HCT116 (cell line): ENCODE measurements around the gene ERBB4. TPM values are rescaled to one million over a fixed set of nuclear protein-coding genes. Genes with fewer than 3 reads are reported as not detected.

Experiments
- ATAC-seq: fragments of 200-7000 bp; cut with Tn5 transposase; 2 replicates; pipeline ENCODE4 v1.9.1; 2020; ENCODE audit warnings: mild to moderate bottlenecking, moderate library complexity
- BruUV-seq: library from RNA; stranded (reverse); fragments of 400-500 nt; replicated peaks from 2 replicates; lab custom pipeline; 2021; lab: Mats Ljungman, UMichigan
- CTCF ChIA-PET: fragments of 300-600 bp; sonication (Branson Sonifier 250); formaldehyde crosslinking; loops from one replicate; lab custom pipeline; 2021; ENCODE audit warnings: antibody characterized with exemption; lab: Charles Lee
- POLR2A ChIA-PET: fragments of 300-600, 350-600 bp; sonication (Branson Sonifier 250); formaldehyde crosslinking; loops from one replicate; lab custom pipeline; 2021; ENCODE audit warnings: antibody characterized with exemption; lab: Charles Lee
- RAD21 ChIA-PET, 2 experiments: fragments of 300-600 bp; sonication (Branson Sonifier 250); formaldehyde crosslinking; loops; one replicate each; lab custom pipeline; 2023; ENCODE audit warnings: low total read pairs in 2 of 2; ENCODE audit not compliant: uncharacterized antibody in 2 of 2, unreplicated experiment in 2 of 2, low non-redundant PET in 1 of 2; lab: Charles Lee
- DNase-seq: peaks from one replicate; pipeline ENCODE4 v3.0.0-alpha.2; 2010; ENCODE audit warnings: low read depth, low spot score
- H2AFZ ChIP-seq: fragments of 200-600 bp; shearing (Covaris generic), sonication (generic); 2 replicates; pipeline ENCODE4 v1.6.1; 2017; ENCODE audit warnings: low read depth, mixed run types, mixed read lengths, antibody characterized with exemption, low read length; ENCODE audit not compliant: poor library complexity, severe bottlenecking
- H3K27ac ChIP-seq: 2 replicates; pipeline ENCODE4 v1.5.1; 2012; ENCODE audit warnings: low read depth, low read length
- H3K27me3 ChIP-seq: fragments of 200-600 bp; sonication (generic); 2 replicates; pipeline ENCODE4 v1.6.1; 2016; ENCODE audit warnings: mixed run types, low read length, mixed read lengths; ENCODE audit not compliant: insufficient read depth
- H3K36me3 ChIP-seq, 2 experiments: fragments of 200-500 bp in 1 of 2; fragments of 200-600 bp in 1 of 2; sonication (Bioruptor generic) in 1 of 2; sonication (generic) in 1 of 2; 2 replicates each; pipeline versions ENCODE4 v1.5.1 to v1.6.1; 2014 to 2016; ENCODE audit warnings: low read length in 2 of 2, inconsistent platforms in 1 of 2, mixed read lengths in 1 of 2, mixed run types in 1 of 2; ENCODE audit not compliant: insufficient read depth in 2 of 2, control insufficient read depth in 1 of 2
- H3K4me1 ChIP-seq, 2 experiments: fragments of 200-600 bp in 1 of 2; sonication (generic) in 1 of 2; 2 replicates each; pipeline versions ENCODE4 v1.5.1 to v1.6.1; 2012 to 2017; ENCODE audit warnings: low read length in 2 of 2, inconsistent platforms in 1 of 2, mild to moderate bottlenecking in 1 of 2, mixed read lengths in 1 of 2, mixed run types in 1 of 2, moderate library complexity in 1 of 2; ENCODE audit not compliant: insufficient read depth in 2 of 2, control insufficient read depth in 1 of 2
- H3K4me2 ChIP-seq: fragments of 200-600 bp; sonication (generic); 2 replicates; pipeline ENCODE4 v1.6.1; 2017; ENCODE audit warnings: mixed run types, low read length, mixed read lengths
- H3K4me3 ChIP-seq, 2 experiments: fragments of 200-600 bp in 1 of 2; sonication (generic) in 1 of 2; replicated peaks in 1 of 2; 2 replicates each; pipeline ENCODE4 v1.5.1; 2011 to 2016; ENCODE audit warnings: low read length in 2 of 2, control low read depth in 1 of 2, low read depth in 1 of 2, mild to moderate bottlenecking in 1 of 2, mixed read lengths in 1 of 2, mixed run types in 1 of 2
- H3K79me2 ChIP-seq: fragments of 200-600 bp; sonication (generic); 2 replicates; pipeline ENCODE4 v1.6.1; 2017; ENCODE audit warnings: mild to moderate bottlenecking, mixed run types, low read length, moderate library complexity, mixed read lengths; ENCODE audit not compliant: insufficient read depth
- H3K9ac ChIP-seq: fragments of 200-600 bp; sonication (generic); 2 replicates; pipeline ENCODE4 v1.6.1; 2016; ENCODE audit warnings: low read length, mixed read lengths
- H3K9me2 ChIP-seq: fragments of 200-600 bp; sonication (generic), shearing (Covaris generic); 2 replicates; pipeline ENCODE4 v1.6.1; 2017; ENCODE audit warnings: mixed run types, mild to moderate bottlenecking, moderate library complexity; ENCODE audit not compliant: insufficient read depth
- H3K9me3 ChIP-seq, 2 experiments: fragments of 200-500 bp in 1 of 2; fragments of 200-600 bp in 1 of 2; sonication (Bioruptor generic) in 1 of 2; sonication (generic) in 1 of 2; 2 replicates each; pipeline ENCODE4 v1.6.1; 2014 to 2017; ENCODE audit warnings: low read length in 2 of 2, mixed read lengths in 2 of 2, inconsistent platforms in 1 of 2, low read depth in 1 of 2, mild to moderate bottlenecking in 1 of 2, mixed run types in 1 of 2, moderate library complexity in 1 of 2; ENCODE audit not compliant: control insufficient read depth in 1 of 2, insufficient read depth in 1 of 2
- H4K20me1 ChIP-seq: fragments of 200-600 bp; sonication (generic), shearing (Covaris generic); 2 replicates; pipeline ENCODE4 v1.6.1; 2017; ENCODE audit warnings: mixed run types, mild to moderate bottlenecking, moderate library complexity; ENCODE audit not compliant: insufficient read depth
- ELF1 ChIP-seq: IDR thresholded peaks from 2 replicates; pipeline ENCODE4 v1.6.1; 2012; ENCODE audit warnings: low read depth, borderline replicate concordance
- EZH2phosphoT487 ChIP-seq: fragments of 200-600 bp; IDR thresholded peaks from 2 replicates; pipeline ENCODE4 v1.6.1; 2018; ENCODE audit warnings: antibody characterized with exemption, borderline replicate concordance
- FOSL1 ChIP-seq: IDR thresholded peaks from 2 replicates; pipeline ENCODE4 v1.6.1; 2012; ENCODE audit warnings: low read depth
- REST ChIP-seq: IDR thresholded peaks from 2 replicates; pipeline ENCODE4 v1.6.1; 2012; ENCODE audit warnings: low read depth
- SIN3A ChIP-seq: IDR thresholded peaks from 2 replicates; pipeline ENCODE4 v1.6.1; 2012; ENCODE audit warnings: low read depth
- SRF ChIP-seq: IDR thresholded peaks from 2 replicates; pipeline ENCODE4 v1.6.1; 2012; ENCODE audit warnings: low read depth
- ZBTB33 ChIP-seq: IDR thresholded peaks from 2 replicates; pipeline ENCODE4 v1.6.1; 2011; ENCODE audit warnings: mild to moderate bottlenecking, low read length, moderate library complexity; ENCODE audit not compliant: insufficient replicate concordance; ENCODE audit errors: extremely low read depth
- intact Hi-C: fragments of 100-400 bp; cut with micrococcal nuclease; formaldehyde crosslinking; loops from 2 replicates; pipeline ENCODE4 v1.10.0; 2022
- total RNA-seq: library from RNA; stranded (reverse); gene quantifications from one replicate; pipeline ENCODE4 v1.2.1, GENCODE V29; 2021; ENCODE audit not compliant: unreplicated experiment
- TF ChIP-seq, protein P1 (sequence below): IDR thresholded peaks from 2 replicates; pipeline ENCODE4 v1.6.1; 2012

The ERBB4 gene
- total RNA-seq, 1 experiment from 2014 or later: 0.10 TPM

DNA sequence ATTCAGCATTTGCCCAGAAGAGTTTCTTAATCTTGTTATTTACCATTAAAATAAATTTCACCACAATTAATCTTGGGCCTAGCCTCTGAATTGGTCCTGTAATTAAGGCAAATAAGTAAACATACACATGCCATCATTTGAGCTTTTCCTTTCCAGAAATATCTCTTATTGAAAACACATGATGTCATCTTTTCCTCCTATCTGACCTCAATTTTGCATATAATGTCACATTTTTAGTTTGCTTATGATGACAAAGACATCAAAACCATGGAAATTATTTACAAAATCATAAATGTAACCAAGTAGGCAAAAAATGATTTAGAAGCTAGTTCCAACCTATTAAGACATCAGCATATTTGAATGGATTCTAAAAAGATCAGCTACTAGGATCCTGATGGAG, 915.5 kb downstream of the ERBB4 start:
- H4K20me1 ChIP-seq: no peaks in the 10 kb centered on the region
- H3K4me3 ChIP-seq: no peak overlapping the region
- ATAC-seq: no peak
- H2AFZ ChIP-seq: no peak overlapping the region
- POLR2A ChIA-PET: no interaction called here
- no peaks in the 10 kb centered on the region for H3K27me3 ChIP-seq
- H3K9me2 ChIP-seq: no peaks in the 10 kb centered on the region
- H3K79me2 ChIP-seq: no peaks in the 10 kb centered on the region
- no peak for DNase-seq
- RAD21 ChIA-PET: interaction anchor here in 1 of 2 experiments (0.5 kb wide), 1 partner anchor 1460 kb away, joined by 3 read pairs; no protein-coding TSS in a partner anchor
- no peaks in the 10 kb centered on the region for H3K36me3 ChIP-seq
- no peak overlapping the region for H3K4me2 ChIP-seq
- intact Hi-C loops: no loop called here
- no peaks in the 10 kb centered on the region for H3K4me1 ChIP-seq
- CTCF ChIA-PET: no interaction called here
- BruUV-seq: no TSS peak
- TF ChIP-seq FOSL1 (no peak), ELF1 (no peak), ZBTB33 (no peak), SRF (no peak), SIN3A (no peak), EZH2phosphoT487 (no peak), REST (no peak)
- TF ChIP-seq, protein P1, sequence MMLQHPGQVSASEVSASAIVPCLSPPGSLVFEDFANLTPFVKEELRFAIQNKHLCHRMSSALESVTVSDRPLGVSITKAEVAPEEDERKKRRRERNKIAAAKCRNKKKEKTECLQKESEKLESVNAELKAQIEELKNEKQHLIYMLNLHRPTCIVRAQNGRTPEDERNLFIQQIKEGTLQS: no peak
- no peak overlapping the region for H3K27ac ChIP-seq
- no peaks in the 10 kb centered on the region for H3K9me3 ChIP-seq
- no peak overlapping the region for H3K9ac ChIP-seq
